HG03378 (cell line): ENCODE data around the gene RAB29.

Source experiments
- ATAC-seq: cut with Tn5 transposase; IDR thresholded peaks from one replicate; pipeline ENCODE4 v1.9.1; 2021; ENCODE audit warnings: mild to moderate bottlenecking, moderate library complexity; ENCODE audit not compliant: unreplicated experiment

The RAB29 gene

DNA sequence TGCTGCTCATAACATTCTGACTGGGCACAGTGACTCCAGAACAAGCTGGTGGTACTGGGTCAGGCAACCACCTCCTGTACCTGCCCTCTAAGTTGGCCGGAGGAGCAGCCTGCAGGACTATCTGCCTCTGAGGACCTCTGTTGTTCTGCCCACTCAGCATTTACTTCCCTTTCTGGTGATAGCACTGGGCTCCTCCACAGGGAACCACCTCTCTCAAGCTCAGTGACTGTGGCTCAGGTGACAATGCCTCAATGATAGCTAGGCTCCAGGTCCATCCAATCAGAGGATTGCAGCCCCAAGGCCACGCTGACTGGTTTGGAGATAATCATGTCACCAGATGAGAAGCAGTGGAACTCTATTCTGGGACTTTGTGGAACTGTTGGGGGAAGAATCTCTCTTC, 21.9 kb upstream of the RAB29 start:
- no peak for ATAC-seq

DNA sequence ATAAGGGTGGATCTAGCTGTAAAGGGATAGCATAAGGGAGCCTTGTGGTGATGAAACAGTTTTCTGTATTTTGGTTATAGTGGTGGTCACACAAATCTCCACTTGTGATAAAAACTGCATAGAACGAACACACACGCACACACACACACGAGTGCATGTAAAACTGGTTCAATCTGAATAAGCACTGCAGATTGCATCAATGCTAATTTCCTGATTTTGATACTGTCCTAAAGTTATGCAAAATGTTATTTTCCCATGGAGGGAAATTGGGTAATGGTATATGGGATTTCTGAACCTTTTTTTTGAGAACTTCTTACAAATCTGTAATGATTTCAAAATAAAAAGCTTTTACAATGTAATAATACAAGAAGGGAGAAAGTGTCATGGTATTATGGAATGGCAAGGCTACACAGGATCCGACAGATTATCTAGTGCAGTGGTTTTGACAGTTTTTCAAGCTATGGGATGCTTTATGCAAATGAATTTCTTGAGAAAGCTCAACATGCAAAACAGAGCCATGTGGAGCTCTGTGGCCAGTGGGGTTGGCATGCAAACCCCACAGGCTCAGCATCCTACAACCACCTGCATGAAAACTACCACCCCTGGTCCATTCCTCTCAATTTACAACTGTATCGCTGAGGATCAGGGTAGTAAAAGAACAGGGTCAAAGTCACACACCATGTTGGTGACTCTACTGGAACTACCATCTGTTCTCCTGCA, 18.9 kb upstream of the RAB29 start:
- ATAC-seq: no peak

DNA sequence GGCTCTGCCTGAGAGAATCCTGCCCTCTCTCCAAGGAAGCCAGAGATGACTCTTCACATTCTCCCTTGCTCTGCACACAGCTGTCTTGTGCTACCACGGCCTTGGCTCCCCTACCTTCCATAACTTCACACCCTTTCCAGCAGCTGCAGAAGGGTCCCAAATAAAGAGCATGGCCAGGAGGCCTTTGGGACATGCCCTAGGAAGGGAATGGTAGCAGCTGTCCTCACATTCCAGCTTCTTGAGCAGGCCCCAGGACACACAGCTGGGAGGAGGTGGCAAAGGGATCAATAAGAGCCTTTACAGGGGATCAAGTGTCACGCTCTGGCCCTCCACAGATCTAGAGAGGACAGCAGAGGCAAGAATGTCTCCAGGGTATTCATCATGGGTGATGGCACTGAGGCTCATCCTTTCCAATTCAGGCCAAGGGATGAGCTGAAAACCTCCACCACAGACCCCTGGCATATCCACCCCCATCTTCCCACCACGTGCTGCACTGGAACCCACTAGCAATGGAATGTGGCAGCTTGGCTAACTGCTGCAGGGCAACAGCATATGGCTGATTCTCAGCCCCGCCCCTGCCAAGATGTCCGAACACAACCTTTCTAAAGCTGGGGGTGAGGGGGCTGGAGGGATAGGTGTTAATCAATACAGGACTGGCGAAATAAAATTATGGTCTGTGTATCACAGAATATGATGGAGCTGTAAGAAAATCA, 17.8 kb upstream of the RAB29 start:
- no peak for ATAC-seq

DNA sequence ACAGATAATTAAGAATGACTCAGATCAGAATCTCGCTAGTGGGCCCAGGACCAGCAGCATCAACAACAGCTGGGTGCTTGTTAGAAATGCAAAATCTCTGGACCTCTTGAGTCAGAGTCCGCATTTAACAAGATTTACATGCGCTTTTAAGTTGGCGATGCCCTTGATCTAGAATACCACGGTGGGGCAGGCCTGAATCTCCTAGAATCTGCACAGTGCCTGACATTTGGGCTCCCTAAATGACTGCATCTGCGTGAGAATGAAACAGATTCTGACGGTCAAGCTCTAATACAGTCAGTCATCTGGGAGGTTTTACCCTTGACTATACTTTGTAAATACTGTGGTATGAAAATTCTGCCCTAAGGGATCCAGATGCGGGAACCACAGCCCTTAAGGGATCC, 17.2 kb upstream of the RAB29 start:
- no peak for ATAC-seq

DNA sequence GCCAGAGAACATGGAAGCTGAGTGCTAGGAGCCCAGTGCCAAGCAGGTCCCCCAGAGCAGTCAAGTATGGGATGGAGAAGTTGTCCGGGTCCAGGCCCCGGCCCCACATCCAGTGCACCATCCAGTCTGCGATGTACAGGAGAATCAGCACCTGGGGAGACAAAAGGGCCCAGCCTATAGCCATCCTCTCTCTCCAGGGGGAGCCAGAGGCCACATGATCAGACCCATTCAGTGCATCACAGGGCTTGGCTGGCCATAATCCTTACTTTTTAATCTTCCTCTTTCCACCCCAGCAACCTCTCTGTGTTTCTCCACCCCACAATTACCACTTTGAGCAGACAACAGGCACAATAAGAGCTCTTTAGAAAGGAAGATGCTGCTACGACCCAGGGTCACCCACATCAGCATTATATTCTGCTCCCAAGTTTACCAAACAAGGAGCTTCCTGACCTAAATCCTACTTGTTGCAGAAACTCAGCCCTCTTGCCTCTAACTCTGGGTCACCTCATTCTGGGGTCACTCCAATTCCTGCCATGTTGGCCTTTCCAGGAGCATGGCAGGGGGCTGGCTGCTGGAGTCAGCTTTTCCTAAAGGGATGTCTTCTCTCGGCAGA, 16.4 kb upstream of the RAB29 start:
- no peak for ATAC-seq

DNA sequence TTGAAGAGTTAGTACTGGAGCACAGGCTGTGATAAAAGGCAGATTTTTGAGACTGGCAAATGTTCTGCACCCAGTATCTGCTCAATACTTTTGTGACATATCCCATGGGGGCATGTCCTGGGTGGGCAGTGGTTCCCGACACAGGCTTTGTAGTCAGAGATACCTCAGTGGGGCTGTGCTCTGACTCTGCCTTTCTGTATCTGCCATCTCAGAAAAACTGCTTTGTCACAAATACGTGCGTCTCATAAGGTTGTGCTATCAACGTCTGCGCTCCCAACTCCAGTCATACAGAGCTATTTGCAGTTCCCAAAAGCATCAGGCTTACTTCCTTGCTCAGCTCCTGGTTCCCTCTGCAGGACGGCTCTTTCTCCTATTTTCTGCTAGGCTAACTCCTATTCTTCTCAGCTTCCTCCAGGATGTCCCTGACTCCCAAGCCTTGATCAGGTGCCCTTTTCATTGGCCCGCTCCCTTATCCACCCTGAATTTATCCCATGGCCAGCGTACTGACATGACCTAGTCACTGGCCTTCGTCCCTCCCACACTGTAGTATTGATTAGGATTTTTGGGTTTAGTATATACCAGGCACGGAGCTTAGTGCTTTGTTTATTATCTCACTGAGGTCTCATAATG, 12.1 kb upstream of the RAB29 start:
- ATAC-seq: no peak

DNA sequence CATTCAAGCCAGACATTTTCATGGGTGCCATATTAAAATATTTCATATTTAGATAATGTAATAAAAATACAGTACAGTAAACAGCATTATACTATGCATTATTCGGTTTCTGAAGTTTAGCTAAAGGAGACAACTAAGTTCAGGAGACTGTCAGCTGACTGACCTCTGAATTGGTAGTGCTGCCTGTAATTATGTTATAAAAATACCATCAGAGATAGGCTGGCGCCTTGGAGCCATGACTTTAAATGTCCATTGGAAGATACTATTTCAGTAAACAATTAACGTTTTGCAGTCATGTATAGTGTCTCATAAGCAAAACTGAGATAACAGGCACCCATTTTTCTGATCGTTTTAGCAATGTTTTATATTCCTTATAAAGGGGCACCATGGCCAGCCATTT, 11.3 kb upstream of the RAB29 start:
- no peak for ATAC-seq

DNA sequence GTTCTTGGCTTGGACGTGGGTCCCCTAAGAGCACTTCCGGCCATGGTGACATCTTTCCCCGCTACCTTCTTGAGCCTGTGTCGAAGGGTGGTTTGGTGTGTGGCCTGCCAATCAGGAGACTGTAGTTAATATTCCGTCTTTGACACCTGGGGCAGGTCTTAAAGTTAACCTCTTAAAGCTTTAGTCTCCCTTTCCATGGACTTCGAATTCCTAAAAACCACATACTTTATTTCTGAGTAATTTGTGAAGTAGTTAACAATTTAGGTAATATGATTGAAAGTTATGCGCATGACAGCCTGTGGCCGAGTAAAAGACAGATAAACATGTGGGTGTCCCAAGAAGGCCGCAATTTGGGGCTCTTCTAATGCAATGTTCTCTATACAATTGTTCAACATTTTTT, 10.2 kb upstream of the RAB29 start:
- no peak for ATAC-seq

DNA sequence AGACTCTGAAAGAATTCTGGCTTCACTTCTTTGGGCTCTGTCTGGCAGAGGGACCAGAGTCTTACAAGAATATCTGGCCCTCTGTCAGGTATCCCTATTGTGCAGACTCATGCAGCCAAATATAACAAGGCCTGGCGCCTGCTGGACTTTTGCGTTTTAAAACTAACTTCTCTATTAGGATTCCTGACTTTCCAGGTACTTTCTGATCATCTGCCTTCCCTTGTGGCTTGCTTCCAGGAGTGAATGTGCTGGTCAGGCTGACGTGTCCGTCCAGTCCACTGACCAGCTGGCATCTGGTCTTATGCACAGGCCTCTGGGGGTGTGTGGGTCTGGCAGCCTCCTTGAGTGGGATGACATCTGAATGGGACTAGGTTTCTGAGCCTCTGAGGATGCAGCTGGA, 8.6 kb upstream of the RAB29 start:
- no peak for ATAC-seq

DNA sequence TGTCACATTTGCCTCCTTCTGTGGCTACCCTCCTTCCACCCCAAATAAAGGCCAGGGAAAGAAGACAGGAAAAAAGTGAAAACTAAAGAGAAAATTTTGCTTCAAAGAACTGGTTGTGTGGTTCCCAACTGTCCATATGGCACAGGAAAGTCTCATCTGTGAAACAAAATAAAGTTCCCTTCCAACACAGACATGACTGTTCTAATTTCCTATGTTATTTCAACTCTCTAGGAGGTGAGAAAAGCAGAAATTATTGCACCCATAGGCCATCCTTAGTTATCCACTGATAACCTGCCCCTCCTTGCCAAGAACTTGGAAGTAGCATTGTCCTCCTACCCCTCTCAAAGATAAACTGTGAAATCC, 8.1 kb upstream of the RAB29 start:
- ATAC-seq: no peak

DNA sequence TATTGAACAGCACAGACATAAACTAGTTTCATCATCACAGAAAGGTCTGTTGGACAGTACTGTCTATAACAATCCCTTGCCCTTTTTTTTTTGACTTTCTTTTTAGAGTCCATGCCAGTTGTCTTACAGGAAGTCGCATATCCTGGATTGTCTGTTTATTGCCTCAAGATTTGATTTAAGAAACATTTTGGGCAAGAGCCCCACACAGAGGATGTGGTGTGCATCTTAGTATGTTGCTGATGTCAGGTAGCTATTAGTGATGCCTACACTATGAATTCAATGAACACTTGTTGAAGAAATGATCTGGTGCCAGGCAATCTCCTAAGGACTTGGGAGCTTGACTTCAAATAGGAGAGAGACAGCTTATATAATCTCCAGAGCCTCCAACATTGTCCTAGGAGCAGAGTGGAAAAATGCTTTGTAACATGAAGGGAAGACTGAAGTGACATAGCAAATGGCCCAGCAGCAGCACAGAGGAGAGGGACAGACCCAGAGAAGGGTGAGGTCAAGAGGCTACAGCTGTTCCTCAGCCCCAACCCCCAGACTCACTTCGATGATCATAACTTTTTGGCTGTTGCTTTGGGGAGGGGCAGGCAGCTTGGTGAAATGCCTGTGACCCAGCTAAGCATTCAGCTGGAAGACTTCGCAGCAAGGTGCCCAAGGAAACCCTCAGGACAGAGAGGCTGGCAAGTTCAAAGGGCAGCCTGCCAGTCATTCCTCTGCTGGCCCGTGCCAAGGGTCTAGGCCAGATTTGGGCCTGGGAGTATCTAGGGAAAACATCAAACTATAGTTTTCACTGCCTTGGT, 7.5 kb upstream of the RAB29 start:
- ATAC-seq: no peak

DNA sequence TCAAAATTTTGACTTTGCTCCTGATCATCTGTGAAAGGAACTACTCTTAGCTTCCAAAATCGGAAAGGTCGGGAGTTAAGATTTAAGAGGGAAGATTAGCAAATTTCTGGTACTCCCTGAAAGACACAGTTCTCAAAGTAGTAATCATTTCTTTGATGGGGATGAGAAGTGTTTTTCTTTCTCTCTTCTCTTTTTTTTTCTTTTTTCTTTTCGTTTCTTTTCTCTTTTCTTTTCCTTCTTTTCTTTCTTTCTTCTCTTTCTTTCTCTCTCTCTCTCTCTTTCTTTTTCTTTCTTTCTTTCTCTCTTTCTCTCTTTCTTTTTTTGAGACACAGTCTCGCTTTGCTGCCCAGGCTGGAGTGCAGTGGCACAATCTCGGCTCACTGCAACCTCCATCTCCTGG, 5.1 kb upstream of the RAB29 start:
- ATAC-seq: no peak

DNA sequence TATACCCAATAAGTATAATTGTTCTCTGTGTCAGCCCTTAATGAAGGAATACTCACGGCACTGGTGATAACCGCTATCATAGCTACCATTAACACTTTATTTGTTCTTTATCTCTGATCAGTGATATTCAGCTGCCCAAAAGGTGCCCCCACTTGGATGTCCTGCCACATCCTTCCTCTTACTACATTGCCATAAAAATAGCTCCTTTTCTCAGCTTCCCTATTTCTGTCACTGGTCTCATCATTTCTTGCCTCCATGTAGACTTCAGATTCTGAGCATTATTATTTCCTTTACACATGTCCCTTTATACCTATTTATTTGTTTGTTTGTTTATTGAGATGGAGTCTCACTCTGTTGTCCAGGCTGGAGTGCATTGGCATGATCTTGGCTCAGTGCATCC, 2.7 kb upstream of the RAB29 start:
- ATAC-seq: no peak

DNA sequence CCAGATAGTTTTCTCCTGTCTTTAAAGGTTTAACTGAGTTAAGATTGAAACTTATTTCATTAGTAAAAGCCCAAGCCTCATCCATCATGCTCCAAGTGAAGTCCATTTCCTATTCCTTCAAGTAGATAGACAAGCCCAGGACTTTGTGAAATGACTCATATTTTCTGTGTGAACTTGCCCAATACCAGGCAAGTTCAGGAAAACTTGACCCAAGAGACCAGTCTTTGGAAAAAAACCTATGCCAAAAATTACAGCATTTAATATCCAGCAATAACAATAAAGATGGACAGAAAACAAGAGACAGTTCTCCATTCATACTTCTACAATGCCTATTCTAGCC, 405 bp upstream of the RAB29 start:
- no peak for ATAC-seq

DNA sequence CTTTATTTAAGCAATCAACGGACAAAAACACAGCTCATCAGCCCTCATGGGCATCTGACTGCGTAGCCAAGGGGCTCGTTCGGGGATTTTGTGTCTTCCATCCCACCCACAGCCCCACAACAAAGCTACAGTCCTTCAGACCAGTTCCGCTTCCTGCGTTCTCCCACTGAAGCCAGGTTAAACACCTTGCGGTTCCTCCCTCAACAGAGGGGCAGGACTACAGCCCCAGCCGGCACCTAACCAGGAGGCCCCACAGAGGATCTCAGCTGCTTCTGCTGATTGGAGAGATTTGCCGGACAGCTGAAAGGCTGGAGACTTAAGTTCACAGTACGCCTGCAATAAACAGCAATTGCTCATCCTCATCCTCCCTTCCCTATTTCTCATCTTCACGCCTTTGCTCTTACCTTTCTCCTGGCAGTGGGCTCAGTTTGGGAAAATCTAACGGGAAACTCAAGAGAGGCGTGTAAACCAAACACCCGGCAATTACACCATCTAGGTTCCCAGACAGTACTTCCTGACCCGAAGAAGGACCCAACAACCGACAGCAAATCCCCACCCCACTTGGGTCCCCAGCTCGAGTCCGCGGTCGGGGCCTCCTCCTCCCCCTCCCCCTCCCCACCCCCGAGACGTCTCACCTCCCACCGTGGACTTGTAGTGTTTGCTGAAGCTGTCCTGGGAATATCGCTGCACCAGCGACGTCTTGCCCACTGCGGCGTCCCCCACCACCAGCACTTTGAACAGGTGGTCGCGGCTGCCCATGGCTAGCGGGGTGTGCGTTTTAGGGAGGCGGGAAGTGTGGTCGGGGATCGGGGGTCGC, 876 bp downstream of the RAB29 start:
- ATAC-seq: no peak

DNA sequence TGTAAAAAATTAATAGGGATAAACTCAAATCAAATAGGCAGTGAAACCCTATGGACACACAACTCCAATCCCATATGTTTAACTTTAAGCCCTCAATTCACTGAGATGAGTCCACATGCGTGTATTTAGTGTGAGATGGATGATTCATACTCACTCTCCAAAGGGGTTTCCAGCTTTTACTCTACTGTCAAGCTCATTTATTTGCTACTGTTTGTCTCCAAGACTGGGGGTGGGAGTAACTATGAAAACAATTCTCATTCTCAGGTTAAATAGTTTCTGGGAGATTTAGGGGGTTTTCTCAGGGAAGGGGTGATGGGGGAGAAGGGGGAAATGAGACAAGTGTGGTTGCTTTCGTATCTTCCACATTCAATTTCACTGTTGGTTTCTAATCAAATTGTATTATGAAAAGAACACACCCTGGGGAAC, 2.7 kb downstream of the RAB29 start:
- no peak for ATAC-seq

DNA sequence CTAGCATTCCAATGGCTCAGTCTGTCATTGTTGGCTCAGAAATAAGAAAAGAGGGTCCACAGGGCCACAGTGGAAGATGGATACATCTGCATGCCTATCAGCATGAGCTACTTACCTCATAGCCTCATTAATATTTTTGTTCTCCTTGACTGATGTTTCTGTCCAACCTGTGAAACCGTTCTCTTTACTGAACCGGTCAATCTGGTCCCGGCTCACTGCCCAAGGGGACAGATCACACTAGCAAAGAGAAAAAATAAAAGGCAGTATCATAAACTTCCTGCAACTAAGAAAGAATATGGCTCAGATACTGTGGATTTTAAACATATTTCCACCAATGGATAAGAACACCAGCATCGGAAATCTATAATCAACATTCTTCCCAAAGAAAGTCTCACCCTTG, 4.7 kb downstream of the RAB29 start:
- ATAC-seq: no peak

DNA sequence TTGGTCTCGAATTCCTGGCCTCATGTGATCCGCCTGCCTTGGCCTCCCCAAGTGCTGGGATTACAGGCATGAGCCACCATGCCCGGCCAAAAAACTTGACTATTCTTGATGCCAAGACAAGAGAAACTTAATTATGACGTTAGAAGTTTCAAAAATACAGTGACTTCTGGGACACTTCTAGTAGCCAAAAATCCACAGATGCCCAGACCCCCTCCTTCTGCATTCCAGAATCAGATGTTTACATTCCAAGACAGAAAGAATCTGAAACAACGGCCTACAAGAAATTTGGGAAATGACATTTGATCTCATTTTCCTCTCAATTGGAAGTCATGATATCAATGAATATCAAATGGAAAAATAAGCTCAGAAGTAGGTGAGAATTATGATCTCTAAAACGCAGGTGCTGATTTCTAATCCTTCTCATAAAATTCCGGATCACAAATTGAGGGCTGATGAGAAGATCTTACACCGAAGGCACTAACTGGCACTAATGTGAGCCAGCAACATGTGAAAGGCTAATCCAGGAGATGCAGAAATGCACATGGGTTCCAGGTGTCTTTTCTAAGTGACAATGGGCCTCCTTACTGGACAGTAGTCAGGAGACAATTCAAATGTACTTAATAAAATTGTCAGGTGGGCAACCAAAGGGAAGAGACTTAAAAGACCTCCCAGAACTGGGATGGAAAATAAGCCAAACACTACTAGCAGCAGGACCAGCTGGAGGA, 5.5 kb downstream of the RAB29 start:
- no peak for ATAC-seq

DNA sequence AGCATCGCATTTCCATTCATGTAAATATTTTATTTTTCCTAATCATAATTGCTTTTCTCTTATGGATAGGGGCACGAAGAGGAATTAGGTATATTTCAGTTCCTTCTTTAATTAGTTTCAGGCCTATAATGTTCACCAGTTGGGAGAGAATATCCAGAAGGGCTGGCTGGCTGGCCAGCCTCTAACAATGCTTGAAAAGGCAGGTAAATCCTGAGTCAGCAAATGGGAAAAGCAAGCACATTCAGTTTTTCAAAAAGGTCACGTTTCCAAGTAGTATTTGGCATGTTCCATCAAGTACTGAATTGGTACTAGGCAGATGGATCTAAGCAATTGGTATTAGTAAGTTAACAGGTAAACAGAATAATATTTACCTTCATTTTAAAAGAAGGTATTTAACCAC, 8.0 kb downstream of the RAB29 start:
- no peak for ATAC-seq

DNA sequence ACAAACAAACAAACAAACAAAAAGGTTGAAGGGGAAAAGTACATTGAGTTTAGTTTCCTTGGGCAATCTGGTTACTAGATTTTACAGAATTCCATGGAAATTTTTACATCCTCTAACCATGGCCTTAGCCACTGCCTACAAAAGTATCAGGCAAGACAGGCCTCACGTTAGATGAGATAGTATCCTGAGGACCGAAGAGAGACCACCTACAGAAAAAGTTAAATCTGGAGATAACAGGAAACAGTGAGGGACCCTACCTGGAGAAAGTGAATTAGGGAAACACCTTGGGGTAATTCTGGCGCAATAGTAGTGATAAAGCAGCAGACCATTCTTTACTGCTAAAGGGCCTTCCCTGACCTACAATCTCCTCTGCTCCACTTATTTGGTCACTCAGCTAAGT, 8.7 kb downstream of the RAB29 start:
- no peak for ATAC-seq
